ENCODE results near the gene SLC1A4.

Gene SLC1A4

GRCh38 chr2:65071499-65072180, 82.4 kb downstream of the SLC1A4 start:
- H3K4me3 ChIP-seq (ENCODE audit: low read depth, low read length): no peak overlapping the region
- TF ChIP-seq CTCF (IDR thresholded peaks at IDR 0.05; ENCODE audit: control insufficient read depth, extremely low read depth, insufficient read depth): peak; percentile 36
- peak; percentile 43 for DNase-seq (ENCODE audit: low read depth)

- H3K4me3 ChIP-seq (ENCODE audit: low read depth, low read length): no peak overlapping the region
- no peak for TF ChIP-seq CTCF (IDR thresholded peaks at IDR 0.05; ENCODE audit: control insufficient read depth, extremely low read depth, insufficient read depth)
- DNase-seq (ENCODE audit: low read depth): no peak
These were observed 83.2 kb downstream of the SLC1A4 start for GRCh38 chr2:65072181-65072970.
